Kidney epithelial cell (primary cell): ENCODE data around the gene TRPM5. TPM values are rescaled to one million over a fixed set of nuclear protein-coding genes. Genes with fewer than 3 reads are reported as not detected.

Source experiments
- DNase-seq: peaks from one replicate; pipeline ENCODE4 v3.0.0-alpha.2; 2010; ENCODE audit warnings: low read depth
- H3K27me3 ChIP-seq: 2 replicates; pipeline ENCODE4 v1.6.0; 2011; ENCODE audit warnings: low read length; ENCODE audit not compliant: control insufficient read depth, insufficient read depth
- H3K36me3 ChIP-seq: 2 replicates; pipeline ENCODE4 v1.5.1; 2011; ENCODE audit warnings: low read length; ENCODE audit not compliant: control insufficient read depth, insufficient read depth
- H3K4me3 ChIP-seq: 2 replicates; pipeline ENCODE4 v1.5.1; 2011; ENCODE audit warnings: low read depth, mild to moderate bottlenecking, control low read depth, low read length
- CTCF ChIP-seq: IDR thresholded peaks from 2 replicates; pipeline ENCODE4 v1.5.1; 2011; ENCODE audit warnings: mild to moderate bottlenecking, moderate library complexity, low read length, control low read depth, inconsistent platforms; ENCODE audit not compliant: insufficient read depth, poor library complexity, severe bottlenecking
- total RNA-seq: library from RNA; depleted of rRNA; stranded (reverse); fragments of >200 nt; gene quantifications from 2 replicates; pipeline ENCODE4 v1.2.3, GENCODE V29; 2015

The TRPM5 gene
- total RNA-seq, 1 donor from 2014 or later: not detected

- no peaks in the 10 kb centered on the region for H3K36me3 ChIP-seq
- H3K27me3 ChIP-seq: peaks cover 12% of the 10 kb centered on the region
- no peak overlapping the region for H3K4me3 ChIP-seq
- TF ChIP-seq CTCF: no peak
- no peak for DNase-seq
Measured at GRCh38 chr11:2423157-2424025, 20.9 kb downstream of the TRPM5 start.

- Histone ChIP-seq H3K36me3 (no peaks in the 10 kb centered on the region), H3K27me3 (peaks cover 14% of the 10 kb centered on the region), H3K4me3 (no peak overlapping the region)
- DNase-seq: no peak
- no peak for TF ChIP-seq CTCF
Measured at GRCh38 chr11:2422461-2423156, 21.7 kb downstream of the TRPM5 start.

GRCh38 chr11:2421996-2422395 lies 22.3 kb downstream of the TRPM5 start:
- no peak for DNase-seq
- Histone ChIP-seq H3K4me3 (no peak overlapping the region), H3K27me3 (peaks cover 12% of the 10 kb centered on the region), H3K36me3 (no peaks in the 10 kb centered on the region)
- TF ChIP-seq CTCF: no peak

GRCh38 chr11:2421226-2421994 lies 22.9 kb downstream of the TRPM5 start:
- no peak for TF ChIP-seq CTCF
- DNase-seq: no peak
- Histone ChIP-seq H3K4me3 (no peak overlapping the region), H3K27me3 (peaks cover 17% of the 10 kb centered on the region), H3K36me3 (no peaks in the 10 kb centered on the region)

GRCh38 chr11:2420502-2421225 lies 23.6 kb downstream of the TRPM5 start:
- peak; percentile 95 for TF ChIP-seq CTCF
- Histone ChIP-seq H3K4me3 (no peak overlapping the region), H3K36me3 (no peaks in the 10 kb centered on the region), H3K27me3 (peaks cover 17% of the 10 kb centered on the region)
- DNase-seq: peak; percentile 14
